Upper lobe of right lung (tissue), 1 donor: ENCODE results near the gene TMEM269. TPM values are rescaled to one million over a fixed set of nuclear protein-coding genes. Genes with fewer than 3 reads are reported as not detected.
A peak's percentile ranks its signal among the peaks of the same experiment; 100 is the strongest.

Source experiments
- ATAC-seq: fragments of 200-7000 bp; cut with Tn5 transposase; one replicate; pipeline ENCODE4 v1.9.1; 2020; ENCODE audit warnings: mild to moderate bottlenecking, moderate library complexity
- DNase-seq: peaks from one replicate; pipeline ENCODE4 v3.0.0-alpha.2; 2020
- H3K27ac ChIP-seq: fragments of 200-600 bp; one replicate; pipeline ENCODE4 v1.8.0; 2022
- H3K27me3 ChIP-seq: fragments of 200-600 bp; one replicate; pipeline ENCODE4 v1.8.0; 2022; ENCODE audit warnings: mild to moderate bottlenecking
- H3K36me3 ChIP-seq: fragments of 200-600 bp; one replicate; pipeline ENCODE4 v1.8.0; 2022
- H3K4me1 ChIP-seq: fragments of 200-600 bp; one replicate; pipeline ENCODE4 v1.8.0; 2022
- H3K4me3 ChIP-seq: fragments of 200-600 bp; one replicate; pipeline ENCODE4 v1.8.0; 2022; ENCODE audit warnings: mild to moderate bottlenecking
- H3K9me3 ChIP-seq: fragments of 200-600 bp; one replicate; pipeline ENCODE4 v1.8.0; 2022
- CTCF ChIP-seq: fragments of 200-600 bp; IDR thresholded peaks from one replicate; pipeline ENCODE4 v1.8.0; 2022; ENCODE audit warnings: antibody characterized with exemption
- intact Hi-C: fragments of 100-400 bp; cut with DNase I; formaldehyde crosslinking; loops from one replicate; pipeline ENCODE4 v1.11.0; 2022
- total RNA-seq: library from RNA; stranded (reverse); fragmentation: NEBNext Ultra II Directional; extraction: Animal tissue kit (Norgen Biotek cat#: 25700); gene quantifications from one replicate; pipeline ENCODE4 v1.2.1, GENCODE V29; 2021
- donor health status: DM: no; HTN: yes; CAD: no; lungs with severe emphysema.

Gene TMEM269
- total RNA-seq, 1 donor from 2014 or later = not detected

GRCh38 chr1:42758641-42759040 lies 26.1 kb upstream of the TMEM269 start:
- no peaks in the 10 kb centered on the region for H3K27me3 ChIP-seq
- H3K4me3 ChIP-seq = no peak overlapping the region
- TF ChIP-seq CTCF = no peak
- no peak for ATAC-seq
- H3K36me3 ChIP-seq = peaks cover 74% of the 10 kb centered on the region
- no peak overlapping the region for H3K27ac ChIP-seq
- DNase-seq = no peak
- H3K4me1 ChIP-seq = no peaks in the 10 kb centered on the region
- H3K9me3 ChIP-seq = no peaks in the 10 kb centered on the region
- intact Hi-C loops = no loop called here

GRCh38 chr1:42759114-42759513 lies 25.7 kb upstream of the TMEM269 start:
- intact Hi-C loops = no loop called here
- no peak for DNase-seq

GRCh38 chr1:42761567-42761966 lies 23.2 kb upstream of the TMEM269 start:
- no peaks in the 10 kb centered on the region for H3K9me3 ChIP-seq
- no peak overlapping the region for H3K27ac ChIP-seq
- peaks cover 45% of the 10 kb centered on the region for H3K36me3 ChIP-seq
- intact Hi-C loops = no loop called here
- TF ChIP-seq CTCF = no peak
- DNase-seq (no peak), ATAC-seq (no peak)
- no peaks in the 10 kb centered on the region for H3K27me3 ChIP-seq
- no peak overlapping the region for H3K4me3 ChIP-seq
- peaks cover 16% of the 10 kb centered on the region for H3K4me1 ChIP-seq

More at GRCh38 chr1:42759114-42759513, 25.7 kb upstream of the TMEM269 start:
- H3K9me3 ChIP-seq = no peaks in the 10 kb centered on the region
- H3K27ac ChIP-seq = no peak overlapping the region
- no peaks in the 10 kb centered on the region for H3K4me1 ChIP-seq
- H3K4me3 ChIP-seq = no peak overlapping the region
- TF ChIP-seq CTCF = no peak
- peak; percentile 53 for ATAC-seq
- H3K27me3 ChIP-seq = no peaks in the 10 kb centered on the region
- peaks cover 70% of the 10 kb centered on the region for H3K36me3 ChIP-seq

- DNase-seq (no peak), ATAC-seq (no peak)
- peaks cover 40% of the 10 kb centered on the region for H3K36me3 ChIP-seq
- no peak overlapping the region for H3K27ac ChIP-seq
- peaks cover 16% of the 10 kb centered on the region for H3K4me1 ChIP-seq
- no peaks in the 10 kb centered on the region for H3K27me3 ChIP-seq
- no peaks in the 10 kb centered on the region for H3K9me3 ChIP-seq
- TF ChIP-seq CTCF = no peak
- intact Hi-C loops = no loop called here
- H3K4me3 ChIP-seq = no peak overlapping the region
Observed at GRCh38 chr1:42762269-42762668, 22.5 kb upstream of the TMEM269 start.

DNA sequence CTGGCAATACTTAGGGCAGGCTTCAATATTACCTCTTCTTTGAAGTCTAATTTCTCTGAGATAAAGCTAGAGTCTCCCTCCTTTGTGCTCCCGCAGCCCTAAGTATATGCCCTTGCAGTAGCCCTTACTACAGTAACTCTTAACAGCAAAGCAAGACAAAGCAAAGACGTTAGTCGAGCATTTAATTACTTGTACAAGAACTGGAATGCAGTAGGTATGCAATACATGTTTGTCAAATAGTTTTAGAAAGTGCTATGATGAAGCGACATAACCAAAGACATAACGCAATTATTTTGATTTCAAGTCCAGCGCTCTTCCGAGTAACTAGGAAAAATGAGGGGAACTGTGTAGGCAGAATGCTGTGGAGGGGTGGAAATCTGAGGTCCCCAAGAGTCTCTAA lies 19.5 kb upstream of the TMEM269 start:
- no peaks in the 10 kb centered on the region for H3K27me3 ChIP-seq
- H3K4me3 ChIP-seq = peak overlapping the region; percentile 88
- peak overlapping the region; percentile 94 for H3K27ac ChIP-seq
- peaks cover 14% of the 10 kb centered on the region for H3K36me3 ChIP-seq
- H3K4me1 ChIP-seq = peaks cover 28% of the 10 kb centered on the region
- TF ChIP-seq CTCF = no peak
- ATAC-seq (no peak), DNase-seq (no peak)
- H3K9me3 ChIP-seq = no peaks in the 10 kb centered on the region
- intact Hi-C loops = no loop called here
